Fibroblast of villous mesenchyme (primary cell): Measurements from ENCODE around the gene TMEM184C. TPM values are rescaled to one million over a fixed set of nuclear protein-coding genes. Genes with fewer than 3 reads are reported as not detected.
A peak's percentile ranks its signal among the peaks of the same experiment; 100 is the strongest.

ENCODE experiments used
- DNase-seq: peaks from one replicate; pipeline ENCODE4 v3.0.0-alpha.2; 2010; ENCODE audit warnings: low read depth
- H3K4me3 ChIP-seq: 2 replicates; pipeline ENCODE4 v1.5.1; 2011; ENCODE audit warnings: low read depth, mild to moderate bottlenecking, low read length
- total RNA-seq: library from RNA; depleted of rRNA; stranded (reverse); fragments of >200 nt; gene quantifications from 2 replicates; pipeline ENCODE4 v1.2.3, GENCODE V29; 2012
- TF ChIP-seq, protein P1 (sequence below): IDR thresholded peaks from 2 replicates; pipeline ENCODE4 v1.5.1; 2012; ENCODE audit warnings: low read depth, mild to moderate bottlenecking, low read length; ENCODE audit not compliant: insufficient read depth

The TMEM184C gene
- total RNA-seq, 1 donor = 44.9 TPM

- TF ChIP-seq, protein P1, sequence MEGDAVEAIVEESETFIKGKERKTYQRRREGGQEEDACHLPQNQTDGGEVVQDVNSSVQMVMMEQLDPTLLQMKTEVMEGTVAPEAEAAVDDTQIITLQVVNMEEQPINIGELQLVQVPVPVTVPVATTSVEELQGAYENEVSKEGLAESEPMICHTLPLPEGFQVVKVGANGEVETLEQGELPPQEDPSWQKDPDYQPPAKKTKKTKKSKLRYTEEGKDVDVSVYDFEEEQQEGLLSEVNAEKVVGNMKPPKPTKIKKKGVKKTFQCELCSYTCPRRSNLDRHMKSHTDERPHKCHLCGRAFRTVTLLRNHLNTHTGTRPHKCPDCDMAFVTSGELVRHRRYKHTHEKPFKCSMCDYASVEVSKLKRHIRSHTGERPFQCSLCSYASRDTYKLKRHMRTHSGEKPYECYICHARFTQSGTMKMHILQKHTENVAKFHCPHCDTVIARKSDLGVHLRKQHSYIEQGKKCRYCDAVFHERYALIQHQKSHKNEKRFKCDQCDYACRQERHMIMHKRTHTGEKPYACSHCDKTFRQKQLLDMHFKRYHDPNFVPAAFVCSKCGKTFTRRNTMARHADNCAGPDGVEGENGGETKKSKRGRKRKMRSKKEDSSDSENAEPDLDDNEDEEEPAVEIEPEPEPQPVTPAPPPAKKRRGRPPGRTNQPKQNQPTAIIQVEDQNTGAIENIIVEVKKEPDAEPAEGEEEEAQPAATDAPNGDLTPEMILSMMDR = no peak
- DNase-seq = no peak
- H3K4me3 ChIP-seq = no peak overlapping the region
These were observed 12.9 kb downstream of the TMEM184C start for GRCh38 chr4:147629783-147630730.

DNA sequence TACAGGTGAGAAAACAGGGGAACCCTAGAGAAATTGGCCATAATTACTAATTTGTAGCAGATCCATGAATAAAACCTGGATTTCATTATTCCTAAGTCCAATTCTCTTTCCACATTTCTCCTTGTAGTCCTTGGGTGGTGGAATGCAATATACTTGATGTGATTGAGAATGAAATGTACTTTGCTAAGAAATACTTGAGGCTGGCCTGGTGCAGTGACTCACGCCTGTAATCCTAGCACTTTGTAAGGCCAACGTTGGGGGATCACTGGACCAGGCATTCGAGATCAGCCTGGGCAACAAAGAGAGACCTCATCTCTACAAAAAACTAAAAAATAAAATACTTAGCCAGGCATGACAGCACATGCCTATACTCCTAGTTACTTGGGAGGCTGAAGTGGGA is 15.9 kb downstream of the TMEM184C start:
- H3K4me3 ChIP-seq = no peak overlapping the region
- peak; percentile 51 for DNase-seq
- TF ChIP-seq, protein P1 = no peak

GRCh38 chr4:147633643-147634042 is 16.4 kb downstream of the TMEM184C start:
- DNase-seq = no peak
- TF ChIP-seq, protein P1 = no peak
- no peak overlapping the region for H3K4me3 ChIP-seq

DNA sequence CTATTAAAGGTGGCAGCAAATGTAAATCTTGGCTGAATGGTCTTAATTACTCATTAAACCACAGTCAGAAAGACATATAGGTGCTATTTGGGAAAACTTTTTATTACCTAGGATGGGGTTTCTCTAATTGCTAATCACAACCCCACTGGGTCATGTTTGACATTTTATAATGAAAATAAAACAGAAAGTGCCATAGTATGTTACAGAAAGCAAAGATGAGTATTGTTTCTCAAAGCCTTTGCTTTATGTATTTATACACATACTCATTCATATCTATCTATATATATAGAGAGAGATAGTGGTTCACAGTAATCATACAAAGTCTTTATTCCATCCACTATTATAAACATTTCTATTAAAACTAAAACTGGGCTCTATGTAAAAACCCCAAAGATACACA is 18.2 kb downstream of the TMEM184C start:
- H3K4me3 ChIP-seq = no peak overlapping the region
- TF ChIP-seq, protein P1 = no peak
- no peak for DNase-seq

DNA sequence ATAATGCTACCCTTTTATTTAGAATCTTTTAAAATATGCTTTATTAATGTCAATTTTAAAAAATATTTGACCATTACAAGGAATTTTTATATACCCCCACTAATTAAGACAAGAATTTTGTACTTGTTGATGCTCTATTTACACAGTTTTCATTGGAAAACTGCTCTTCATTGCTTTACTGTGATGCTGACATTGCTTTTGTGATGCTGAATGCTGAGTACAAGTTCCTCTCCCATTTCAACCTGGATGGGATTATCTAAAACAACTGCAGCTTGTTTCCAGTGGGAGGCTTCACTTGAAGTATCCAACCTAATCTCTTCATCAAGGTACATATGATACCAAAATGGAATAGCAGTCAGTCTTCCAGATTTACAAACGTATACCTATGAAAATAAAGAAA is 21.2 kb downstream of the TMEM184C start:
- no peak overlapping the region for H3K4me3 ChIP-seq
- TF ChIP-seq, protein P1 = no peak
- no peak for DNase-seq

- TF ChIP-seq, protein P1 = no peak
- no peak for DNase-seq
- H3K4me3 ChIP-seq = no peak overlapping the region
These were observed 21.7 kb downstream of the TMEM184C start for GRCh38 chr4:147638942-147639341.
